Neuronal stem cell (in vitro differentiated cells): ENCODE measurements around the gene FOSL2.

Experiments
- DNase-seq: peaks from one replicate; pipeline ENCODE4 v3.0.0-alpha.2; 2013; ENCODE audit warnings: low spot score
- H2AFZ ChIP-seq: one replicate; pipeline ENCODE4 v1.6.1; 2013; ENCODE audit warnings: mild to moderate bottlenecking, low read length, inconsistent platforms
- H2AK5ac ChIP-seq: 2 replicates; pipeline ENCODE4 v1.6.1; 2013; ENCODE audit warnings: low read depth, mild to moderate bottlenecking, inconsistent platforms, low read length, moderate library complexity, mixed read lengths
- H2BK120ac ChIP-seq: 2 replicates; pipeline ENCODE4 v1.6.1; 2013; ENCODE audit warnings: low read depth, mild to moderate bottlenecking, inconsistent platforms, low read length, moderate library complexity, mixed read lengths
- H2BK12ac ChIP-seq: one replicate; pipeline ENCODE4 v1.6.1; 2013; ENCODE audit warnings: low read length, inconsistent platforms
- H2BK15ac ChIP-seq: 2 replicates; pipeline ENCODE4 v1.6.1; 2013; ENCODE audit warnings: mild to moderate bottlenecking, low read length, inconsistent platforms, mixed read lengths
- H2BK5ac ChIP-seq: one replicate; pipeline ENCODE4 v1.6.1; 2013; ENCODE audit warnings: inconsistent platforms, mild to moderate bottlenecking, low read length, moderate library complexity
- H3K14ac ChIP-seq: one replicate; pipeline ENCODE4 v1.6.1; 2013; ENCODE audit warnings: low read length, inconsistent platforms
- H3K18ac ChIP-seq: 2 replicates; pipeline ENCODE4 v1.6.1; 2013; ENCODE audit warnings: low read length, inconsistent platforms
- H3K23ac ChIP-seq: 2 replicates; pipeline ENCODE4 v1.6.1; 2013; ENCODE audit warnings: low read depth, mild to moderate bottlenecking, mixed read lengths, low read length, inconsistent platforms; ENCODE audit not compliant: poor library complexity
- H3K27ac ChIP-seq: replicated peaks from 3 replicates; pipeline ENCODE4 v1.5.1; 2013; ENCODE audit warnings: low read length, inconsistent platforms
- H3K27me3 ChIP-seq, 3 experiments: 2 replicates each; pipeline ENCODE4 v1.6.1; 2013; ENCODE audit warnings: low read length in 3 of 3, mild to moderate bottlenecking in 2 of 3, inconsistent platforms in 1 of 3, low read depth in 1 of 3, mixed read lengths in 1 of 3, moderate library complexity in 1 of 3; ENCODE audit not compliant: control insufficient read depth in 3 of 3, insufficient read depth in 3 of 3
- H3K36me3 ChIP-seq, 2 donors: replicated peaks in 1 of 2; 2 replicates each; pipeline ENCODE4 v1.6.1; 2013; ENCODE audit warnings: low read length in 2 of 2; ENCODE audit not compliant: control insufficient read depth in 2 of 2, insufficient read depth in 2 of 2
- H3K4ac ChIP-seq: 2 replicates; pipeline ENCODE4 v1.6.1; 2013; ENCODE audit warnings: inconsistent platforms, mild to moderate bottlenecking, low read length, moderate library complexity
- H3K4me1 ChIP-seq, 2 donors: 1 replicate in 1 of 2; 2 replicates in 1 of 2; pipeline ENCODE4 v1.6.1; 2013; ENCODE audit warnings: low read length in 2 of 2, low read depth in 1 of 2; ENCODE audit not compliant: control insufficient read depth in 2 of 2, insufficient read depth in 1 of 2
- H3K4me2 ChIP-seq: one replicate; pipeline ENCODE4 v1.6.1; 2013; ENCODE audit warnings: mild to moderate bottlenecking, low read length, inconsistent platforms; ENCODE audit not compliant: insufficient read depth, poor library complexity, severe bottlenecking
- H3K4me3 ChIP-seq, 2 donors: 2 replicates each; pipeline ENCODE4 v1.5.1; 2013; ENCODE audit warnings: low read length in 2 of 2, mild to moderate bottlenecking in 2 of 2, inconsistent platforms in 1 of 2, moderate library complexity in 1 of 2
- H3K79me1 ChIP-seq: one replicate; pipeline ENCODE4 v1.6.1; 2013; ENCODE audit warnings: low read depth, mild to moderate bottlenecking, inconsistent platforms, low read length, moderate library complexity
- H3K9ac ChIP-seq: one replicate; pipeline ENCODE4 v1.6.1; 2013; ENCODE audit warnings: mild to moderate bottlenecking, low read depth, low read length, inconsistent platforms; ENCODE audit not compliant: poor library complexity
- H3K9me3 ChIP-seq, 2 donors: replicated peaks in 1 of 2; 2 replicates each; pipeline versions ENCODE3 to v1.6.1; 2013; ENCODE audit warnings: low read length in 2 of 2, mild to moderate bottlenecking in 2 of 2, inconsistent platforms in 1 of 2, low read depth in 1 of 2, mixed read lengths in 1 of 2, moderate library complexity in 1 of 2; ENCODE audit not compliant: control insufficient read depth in 2 of 2, insufficient read depth in 1 of 2
- H4K8ac ChIP-seq: one replicate; pipeline ENCODE4 v1.6.1; 2013; ENCODE audit warnings: low read depth, mild to moderate bottlenecking, inconsistent platforms, low read length, moderate library complexity
- H4K91ac ChIP-seq: one replicate; pipeline ENCODE4 v1.6.1; 2013; ENCODE audit warnings: low read length, low read depth, mild to moderate bottlenecking, inconsistent platforms; ENCODE audit not compliant: poor library complexity
- WGBS, 2 donors: extraction: QIAGEN DNeasy Blood & Tissue Kit; methylation state at CpG; one replicate each; pipeline ENCODE4 v1.1.7; 2013; ENCODE audit warnings: missing lambda C conversion rate in 2 of 2, mixed read lengths in 1 of 2; ENCODE audit not compliant: insufficient read length in 2 of 2, insufficient replicate concordance in 1 of 2; ENCODE audit errors: extremely low coverage in 2 of 2; 5-methylcytosine and 5-hydroxymethylcytosine counted together

Gene FOSL2

DNA sequence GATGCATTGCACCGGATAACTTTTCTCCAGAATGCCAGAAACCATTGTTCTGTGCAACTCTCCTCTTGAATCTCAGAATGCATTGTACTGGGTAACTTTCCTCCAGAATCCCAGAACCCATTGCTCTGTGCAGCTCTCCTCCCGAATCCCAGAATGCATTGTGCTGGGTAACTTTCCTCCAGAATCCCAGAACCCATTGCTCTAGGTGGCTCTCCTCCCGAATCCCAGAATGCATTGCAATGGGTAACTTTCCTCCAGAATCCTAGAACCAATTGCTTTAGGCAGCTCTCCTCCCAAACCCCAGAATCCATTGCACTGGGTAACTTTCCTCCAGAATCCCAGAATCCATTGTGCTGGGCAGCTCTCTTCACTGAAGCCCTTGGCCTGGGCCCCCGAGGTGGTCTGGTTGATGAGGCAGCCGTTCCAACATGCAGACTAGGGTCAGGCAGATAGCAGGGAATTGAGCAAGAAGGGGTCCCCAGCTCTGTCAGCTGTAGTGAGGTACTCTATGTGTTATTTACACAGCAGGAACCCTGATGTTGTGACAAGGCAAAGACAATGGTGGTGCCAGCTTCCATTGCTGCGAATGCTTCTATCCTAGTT is 9.4 kb downstream of the FOSL2 start:
- Histone ChIP-seq H4K8ac (no peak overlapping the region), H3K27ac (no peak overlapping the region)

DNA sequence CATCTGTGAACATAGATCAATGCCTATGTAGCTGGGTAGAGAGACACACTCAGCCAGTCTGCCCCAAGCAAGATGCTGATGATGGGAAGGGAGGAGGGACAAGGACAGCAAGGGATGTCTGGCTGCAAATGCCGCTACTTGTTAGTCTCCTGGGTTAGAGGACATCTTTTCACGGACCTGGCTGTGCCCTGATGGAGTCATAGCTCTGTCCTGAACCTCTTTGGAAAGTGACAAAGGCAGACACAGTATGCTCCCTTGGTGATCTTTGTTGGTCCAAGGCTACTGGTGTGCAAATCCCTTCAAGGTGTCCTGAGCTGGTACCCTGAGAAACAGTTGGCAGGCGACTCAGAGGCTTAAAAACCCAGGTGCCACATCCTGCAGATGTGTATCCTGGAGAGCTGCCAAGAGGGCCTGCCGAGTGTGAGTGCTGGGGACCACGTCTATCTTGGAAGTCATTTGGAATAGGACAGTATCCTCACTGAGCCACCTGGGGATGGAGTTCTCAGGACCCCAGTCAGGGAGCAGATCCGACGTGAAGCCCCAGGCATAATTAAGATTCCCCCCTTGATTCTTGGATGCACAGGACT is 10.8 kb downstream of the FOSL2 start:
- Histone ChIP-seq H2BK5ac (no peak overlapping the region), H3K14ac (no peak overlapping the region), H3K4me2 (no peak overlapping the region), H2BK120ac (no peak overlapping the region), H3K9ac (no peak overlapping the region), H3K4me3 (no peak overlapping the region), H3K36me3 (peaks cover 36 to 43% of the 10 kb centered on the region in 2 donors), H4K91ac (no peak overlapping the region), H3K27ac (no peak overlapping the region), H3K4me1 (peaks cover 9 to 18% of the 10 kb centered on the region in 2 donors), H2BK12ac (no peak overlapping the region), H3K4ac (no peak overlapping the region), H3K23ac (no peak overlapping the region), H3K79me1 (peaks cover 6% of the 10 kb centered on the region), H3K27me3 (no peaks in the 10 kb centered on the region), H4K8ac (no peak overlapping the region), H3K9me3 (peaks cover 0 to 1% of the 10 kb centered on the region in 2 donors), H2AK5ac (no peak overlapping the region), H2BK15ac (no peak overlapping the region), H2AFZ (no peak overlapping the region), H3K18ac (no peak overlapping the region)
- no peak for DNase-seq
- no CpG with 5 or more reads among the region's 7 CpGs for WGBS, 2 donors

More for the DNA sequence above, 9.4 kb downstream of the FOSL2 start:
- Histone ChIP-seq H3K27me3 (no peaks in the 10 kb centered on the region), H3K23ac (no peak overlapping the region), H4K91ac (no peak overlapping the region), H3K4me1 (peaks cover 9 to 18% of the 10 kb centered on the region in 2 donors), H3K14ac (no peak overlapping the region), H3K4me3 (no peak overlapping the region), H2BK15ac (no peak overlapping the region), H2AK5ac (no peak overlapping the region), H3K4me2 (no peak overlapping the region), H3K9ac (no peak overlapping the region), H3K4ac (no peak overlapping the region), H2BK120ac (no peak overlapping the region), H3K79me1 (peaks cover 6% of the 10 kb centered on the region), H3K18ac (no peak overlapping the region), H3K36me3 (peaks cover 30% of the 10 kb centered on the region in 2 donors), H2BK12ac (no peak overlapping the region), H3K9me3 (peaks cover 0 to 1% of the 10 kb centered on the region in 2 donors), H2BK5ac (no peak overlapping the region), H2AFZ (no peak overlapping the region)
- WGBS, 2 donors = no CpG with 5 or more reads among the region's 6 CpGs
- DNase-seq = no peak

DNA sequence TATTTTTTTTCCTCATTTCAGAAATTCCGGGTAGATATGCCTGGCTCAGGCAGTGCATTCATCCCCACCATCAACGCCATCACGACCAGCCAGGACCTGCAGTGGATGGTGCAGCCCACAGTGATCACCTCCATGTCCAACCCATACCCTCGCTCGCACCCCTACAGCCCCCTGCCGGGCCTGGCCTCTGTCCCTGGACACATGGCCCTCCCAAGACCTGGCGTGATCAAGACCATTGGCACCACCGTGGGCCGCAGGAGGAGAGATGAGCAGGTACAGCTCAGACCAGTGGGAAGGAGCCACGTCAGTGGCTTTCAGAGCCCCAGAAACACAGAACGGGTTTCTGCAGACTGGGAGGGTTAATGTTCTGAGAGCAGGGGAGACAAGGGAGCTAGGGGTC is 11.4 kb downstream of the FOSL2 start:
- Histone ChIP-seq H3K4me1 (peaks cover 9 to 18% of the 10 kb centered on the region in 2 donors), H3K4me2 (no peak overlapping the region), H3K27ac (no peak overlapping the region)

DNA sequence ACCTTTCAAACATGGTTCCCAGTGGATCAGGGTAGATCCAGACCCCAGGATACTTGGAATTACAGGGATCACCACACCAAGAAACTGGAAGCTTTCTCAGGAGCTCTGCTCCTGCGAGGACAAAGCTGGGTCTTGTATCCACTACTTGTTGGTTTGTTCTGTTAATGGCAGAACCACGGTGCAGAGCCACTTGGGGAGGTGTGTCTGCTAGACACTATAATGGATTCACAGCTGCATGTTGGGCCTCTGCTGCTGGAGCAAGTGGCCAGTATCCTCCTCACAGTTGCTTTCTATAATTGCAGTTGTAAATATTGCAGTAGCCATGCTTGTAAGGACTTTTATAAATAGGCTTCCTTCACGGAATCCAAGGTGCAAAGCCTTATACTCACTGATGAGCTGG is 12.9 kb downstream of the FOSL2 start:
- Histone ChIP-seq H2AK5ac (no peak overlapping the region), H3K4me1 (peaks cover 2 to 7% of the 10 kb centered on the region in 2 donors), H3K27me3 (no peaks in the 10 kb centered on the region), H4K8ac (no peak overlapping the region), H2AFZ (no peak overlapping the region), H2BK120ac (no peak overlapping the region), H3K4me2 (no peak overlapping the region), H2BK5ac (no peak overlapping the region), H3K4ac (no peak overlapping the region), H3K4me3 (no peak overlapping the region), H3K18ac (no peak overlapping the region), H3K79me1 (peaks cover 2% of the 10 kb centered on the region), H3K9me3 (peaks cover 0 to 1% of the 10 kb centered on the region in 2 donors), H4K91ac (no peak overlapping the region), H3K9ac (no peak overlapping the region), H3K36me3 (peaks cover 48 to 59% of the 10 kb centered on the region in 2 donors), H2BK15ac (no peak overlapping the region), H3K23ac (no peak overlapping the region), H3K27ac (no peak overlapping the region), H2BK12ac (no peak overlapping the region), H3K14ac (no peak overlapping the region)
- no CpG with 5 or more reads among the region's 3 CpGs for WGBS, 2 donors
- DNase-seq = no peak

More for the DNA sequence above, 11.4 kb downstream of the FOSL2 start:
- peaks cover 39 to 49% of the 10 kb centered on the region in 2 donors for H3K36me3 ChIP-seq
- H3K27me3 ChIP-seq = no peaks in the 10 kb centered on the region
- H3K4ac ChIP-seq = no peak overlapping the region
- H2BK120ac ChIP-seq = no peak overlapping the region
- H3K9ac ChIP-seq = no peak overlapping the region
- no peak overlapping the region for H2BK15ac ChIP-seq
- H3K4me3 ChIP-seq = no peak overlapping the region
- WGBS, 2 donors = no CpG with 5 or more reads among the region's 11 CpGs
- H3K14ac ChIP-seq = no peak overlapping the region
- no peak overlapping the region for H2AK5ac ChIP-seq
- no peak overlapping the region for H2BK5ac ChIP-seq
- H4K91ac ChIP-seq = no peak overlapping the region
- H3K79me1 ChIP-seq = peaks cover 6% of the 10 kb centered on the region
- DNase-seq = no peak
- H2BK12ac ChIP-seq = no peak overlapping the region
- H3K18ac ChIP-seq = no peak overlapping the region
- H3K9me3 ChIP-seq = peaks cover 0 to 1% of the 10 kb centered on the region in 2 donors
- H4K8ac ChIP-seq = no peak overlapping the region
- no peak overlapping the region for H2AFZ ChIP-seq
- no peak overlapping the region for H3K23ac ChIP-seq
